GM21619 (cell line): ENCODE measurements around the gene RAD23A.

ENCODE experiments used
- ATAC-seq: cut with Tn5 transposase; IDR thresholded peaks from one replicate; pipeline ENCODE4 v1.9.1; 2021; ENCODE audit not compliant: unreplicated experiment

Gene RAD23A

GRCh38 chr19:13002166-13002898 is 56.7 kb downstream of the RAD23A start:
- no peak for ATAC-seq

- no peak for ATAC-seq
Measured at GRCh38 chr19:13003081-13003480, 57.4 kb downstream of the RAD23A start.
